Left lung (tissue), 10 donors: ENCODE data around the gene ZCCHC4. TPM values are rescaled to one million over a fixed set of nuclear protein-coding genes. Genes with fewer than 3 reads are reported as not detected.

ENCODE experiments used
- ATAC-seq: fragments of 200-7000 bp; cut with Tn5 transposase; one replicate; pipeline ENCODE4 v1.9.1; 2020; ENCODE audit warnings: moderate library complexity
- DNase-seq, 4 donors: peaks; one replicate each; pipeline ENCODE4 v3.0.0-alpha.2; 2013 to 2020
- H3K27ac ChIP-seq, 2 donors: fragments of 200-600 bp; sonication (generic) in 1 of 2; one replicate each; pipeline versions ENCODE4 v1.5.0 to v1.8.0; 2020 to 2021
- H3K27me3 ChIP-seq, 2 donors: fragments of 200-600 bp; sonication (generic) in 1 of 2; one replicate each; pipeline versions ENCODE4 v1.5.0 to v1.8.0; 2020 to 2021
- H3K36me3 ChIP-seq, 2 donors: fragments of 200-600 bp; sonication (generic) in 1 of 2; one replicate each; pipeline versions ENCODE4 v1.5.0 to v1.8.0; 2020 to 2021
- H3K4me1 ChIP-seq, 2 donors: fragments of 200-600 bp; one replicate each; pipeline ENCODE4 v1.8.0; 2021
- H3K4me3 ChIP-seq, 2 donors: fragments of 200-600 bp; sonication (generic) in 1 of 2; one replicate each; pipeline versions ENCODE4 v1.5.0 to v1.8.0; 2020 to 2021; ENCODE audit warnings: mild to moderate bottlenecking in 1 of 2
- H3K9me3 ChIP-seq, 2 donors: fragments of 200-600 bp; sonication (generic) in 1 of 2; one replicate each; pipeline versions ENCODE4 v1.5.0 to v1.8.0; 2020 to 2021
- intact Hi-C, 2 donors: fragments of 100-400 bp; cut with DNase I; formaldehyde crosslinking; loops; one replicate each; pipeline versions ENCODE4 v1.11.2 to v1.14.2; 2022
- polyA plus RNA-seq, 6 donors: library from polyadenylated mRNA; unstranded; fragments of 120-200 nt; gene quantifications; one replicate each; pipeline ENCODE4 v1.2.1, GENCODE V29; 2013; ENCODE audit not compliant: insufficient read length in 6 of 6
- total RNA-seq, 2 donors: library from RNA; stranded (reverse); fragmentation: NEBNext Ultra II Directional; extraction: Animal tissue kit (Norgen Biotek cat#: 25700); gene quantifications; one replicate each; pipeline ENCODE4 v1.2.1, GENCODE V29; 2021
- TF ChIP-seq, protein P1 (sequence below), 2 donors: fragments of 200-600 bp; sonication (generic) in 1 of 2; IDR thresholded peaks; one replicate each; pipeline versions ENCODE4 v1.5.0 to v1.8.0; 2021; ENCODE audit warnings: antibody characterized with exemption in 2 of 2
- donor health status: DM: no; HTN: yes; CAD: no.
- donor health status: DM: no; HTN: no; CAD: no.

ZCCHC4 gene
- total and polyA plus RNA-seq, 8 donors, result 8.5 to 17.1 (median 15.7) TPM

GRCh38 chr4:25308306-25308705, 4.3 kb upstream of the ZCCHC4 start:
- no peaks in the 10 kb centered on the region for H3K9me3 ChIP-seq
- no peaks in the 10 kb centered on the region for H3K36me3 ChIP-seq
- no peaks in the 10 kb centered on the region for H3K27me3 ChIP-seq
- no peak overlapping the region for H3K4me3 ChIP-seq
- intact Hi-C loops, result no loop called here
- no peak overlapping the region for H3K27ac ChIP-seq
- TF ChIP-seq, protein P1, sequence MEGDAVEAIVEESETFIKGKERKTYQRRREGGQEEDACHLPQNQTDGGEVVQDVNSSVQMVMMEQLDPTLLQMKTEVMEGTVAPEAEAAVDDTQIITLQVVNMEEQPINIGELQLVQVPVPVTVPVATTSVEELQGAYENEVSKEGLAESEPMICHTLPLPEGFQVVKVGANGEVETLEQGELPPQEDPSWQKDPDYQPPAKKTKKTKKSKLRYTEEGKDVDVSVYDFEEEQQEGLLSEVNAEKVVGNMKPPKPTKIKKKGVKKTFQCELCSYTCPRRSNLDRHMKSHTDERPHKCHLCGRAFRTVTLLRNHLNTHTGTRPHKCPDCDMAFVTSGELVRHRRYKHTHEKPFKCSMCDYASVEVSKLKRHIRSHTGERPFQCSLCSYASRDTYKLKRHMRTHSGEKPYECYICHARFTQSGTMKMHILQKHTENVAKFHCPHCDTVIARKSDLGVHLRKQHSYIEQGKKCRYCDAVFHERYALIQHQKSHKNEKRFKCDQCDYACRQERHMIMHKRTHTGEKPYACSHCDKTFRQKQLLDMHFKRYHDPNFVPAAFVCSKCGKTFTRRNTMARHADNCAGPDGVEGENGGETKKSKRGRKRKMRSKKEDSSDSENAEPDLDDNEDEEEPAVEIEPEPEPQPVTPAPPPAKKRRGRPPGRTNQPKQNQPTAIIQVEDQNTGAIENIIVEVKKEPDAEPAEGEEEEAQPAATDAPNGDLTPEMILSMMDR (IDR thresholded peaks at IDR 0.05), result no peak
- DNase-seq, result no peak
- ATAC-seq, result no peak
- H3K4me1 ChIP-seq, result peaks cover 0 to 4% of the 10 kb centered on the region in 2 donors

GRCh38 chr4:25308761-25309160, 3.8 kb upstream of the ZCCHC4 start:
- Histone ChIP-seq H3K27ac (no peak overlapping the region), H3K4me1 (peaks cover 3 to 8% of the 10 kb centered on the region in 2 donors), H3K27me3 (no peaks in the 10 kb centered on the region), H3K4me3 (no peak overlapping the region), H3K9me3 (no peaks in the 10 kb centered on the region), H3K36me3 (no peaks in the 10 kb centered on the region)
- TF ChIP-seq, protein P1 (IDR thresholded peaks at IDR 0.05), result no peak
- ATAC-seq, result no peak
- intact Hi-C loops, result no loop called here
- DNase-seq, result no peak

- intact Hi-C loops, result no loop called here
Observed at GRCh38 chr4:25310066-25310802, 2.3 kb upstream of the ZCCHC4 start.

GRCh38 chr4:25310803-25311166, 1.8 kb upstream of the ZCCHC4 start:
- Histone ChIP-seq H3K36me3 (peaks cover 0 to 7% of the 10 kb centered on the region in 2 donors), H3K9me3 (no peaks in the 10 kb centered on the region), H3K27me3 (no peaks in the 10 kb centered on the region), H3K27ac (no peak overlapping the region), H3K4me3 (no peak overlapping the region), H3K4me1 (peaks cover 3 to 9% of the 10 kb centered on the region in 2 donors)
- intact Hi-C loops, result no loop called here
- no peak for DNase-seq
- TF ChIP-seq, protein P1 (IDR thresholded peaks at IDR 0.05), result no peak
- ATAC-seq, result no peak

More at GRCh38 chr4:25310066-25310802, 2.3 kb upstream of the ZCCHC4 start:
- Histone ChIP-seq H3K27me3 (no peaks in the 10 kb centered on the region), H3K9me3 (no peaks in the 10 kb centered on the region), H3K4me1 (peaks cover 3 to 9% of the 10 kb centered on the region in 2 donors), H3K4me3 (no peak overlapping the region), H3K27ac (no peak overlapping the region), H3K36me3 (peaks cover 0 to 1% of the 10 kb centered on the region in 2 donors)
- ATAC-seq (no peak), DNase-seq (no peak)
- TF ChIP-seq, protein P1 (IDR thresholded peaks at IDR 0.05), result no peak

GRCh38 chr4:25313201-25313895, 774 bp downstream of the ZCCHC4 start:
- ATAC-seq (peak; percentile 11), DNase-seq (no peak)
- intact Hi-C loops, result no loop called here
- Histone ChIP-seq H3K36me3 (peaks cover 0 to 16% of the 10 kb centered on the region in 2 donors), H3K4me3 (peak overlapping the region; percentile 56 to 69), H3K27ac (peak overlapping the region; percentile 74 to 79), H3K4me1 (peaks cover 3 to 9% of the 10 kb centered on the region in 2 donors), H3K27me3 (no peaks in the 10 kb centered on the region), H3K9me3 (no peaks in the 10 kb centered on the region)
- TF ChIP-seq, protein P1 (IDR thresholded peaks at IDR 0.05), result no peak
